Vagina (tissue), 2 donors: Measurements from ENCODE around the gene ZNF469.

Experiments
- CTCF ChIP-seq, 3 experiments: fragments of 450-650 bp in 2 of 3; fragments of 200-600 bp in 1 of 3; sonication (generic) in 1 of 3; IDR thresholded peaks; one replicate each; pipeline ENCODE4 v1.5.1; 2017 to 2019; ENCODE audit warnings: antibody characterized with exemption in 3 of 3, mild to moderate bottlenecking in 2 of 3, moderate library complexity in 2 of 3
- POLR2A ChIP-seq, 2 donors: fragments of 450-650 bp; IDR thresholded peaks; one replicate each; pipeline ENCODE4 v1.6.1; 2017; ENCODE audit warnings: antibody characterized with exemption in 2 of 2, mild to moderate bottlenecking in 2 of 2, moderate library complexity in 2 of 2
- POLR2AphosphoS5 ChIP-seq, 2 donors: sonication (generic); formaldehyde crosslinking; IDR thresholded peaks; one replicate each; pipeline ENCODE4 v1.9.0; 2017; ENCODE audit warnings: antibody characterized with exemption in 2 of 2, mild to moderate bottlenecking in 2 of 2, low read depth in 1 of 2; ENCODE audit not compliant: insufficient read depth in 1 of 2

- no peak for TF ChIP-seq POLR2AphosphoS5 (IDR thresholded peaks at IDR 0.05; ENCODE audit: insufficient read depth in 1 of 2, low read depth in 1 of 2)
- TF ChIP-seq CTCF (IDR thresholded peaks at IDR 0.05) = no peak
- TF ChIP-seq POLR2A (IDR thresholded peaks at IDR 0.05) = no peak
Measured at GRCh38 chr16:88365244-88365865, 17.4 kb upstream of the ZNF469 start.
